NCI-H774 (cell line): ENCODE measurements around the gene ATP2C2.
A peak's percentile ranks its signal among the peaks of the same experiment; 100 is the strongest.
"Not testable (repeated sequence)": the region's sequence is repeated elsewhere in the genome, so short reads cannot be mapped to it uniquely, and the experiment has no call there.

Experiments used
- DNase-seq: peaks from one replicate; lab custom pipeline; 2025; lab: John Stamatoyannopoulos, UW

The ATP2C2 gene, protein sequence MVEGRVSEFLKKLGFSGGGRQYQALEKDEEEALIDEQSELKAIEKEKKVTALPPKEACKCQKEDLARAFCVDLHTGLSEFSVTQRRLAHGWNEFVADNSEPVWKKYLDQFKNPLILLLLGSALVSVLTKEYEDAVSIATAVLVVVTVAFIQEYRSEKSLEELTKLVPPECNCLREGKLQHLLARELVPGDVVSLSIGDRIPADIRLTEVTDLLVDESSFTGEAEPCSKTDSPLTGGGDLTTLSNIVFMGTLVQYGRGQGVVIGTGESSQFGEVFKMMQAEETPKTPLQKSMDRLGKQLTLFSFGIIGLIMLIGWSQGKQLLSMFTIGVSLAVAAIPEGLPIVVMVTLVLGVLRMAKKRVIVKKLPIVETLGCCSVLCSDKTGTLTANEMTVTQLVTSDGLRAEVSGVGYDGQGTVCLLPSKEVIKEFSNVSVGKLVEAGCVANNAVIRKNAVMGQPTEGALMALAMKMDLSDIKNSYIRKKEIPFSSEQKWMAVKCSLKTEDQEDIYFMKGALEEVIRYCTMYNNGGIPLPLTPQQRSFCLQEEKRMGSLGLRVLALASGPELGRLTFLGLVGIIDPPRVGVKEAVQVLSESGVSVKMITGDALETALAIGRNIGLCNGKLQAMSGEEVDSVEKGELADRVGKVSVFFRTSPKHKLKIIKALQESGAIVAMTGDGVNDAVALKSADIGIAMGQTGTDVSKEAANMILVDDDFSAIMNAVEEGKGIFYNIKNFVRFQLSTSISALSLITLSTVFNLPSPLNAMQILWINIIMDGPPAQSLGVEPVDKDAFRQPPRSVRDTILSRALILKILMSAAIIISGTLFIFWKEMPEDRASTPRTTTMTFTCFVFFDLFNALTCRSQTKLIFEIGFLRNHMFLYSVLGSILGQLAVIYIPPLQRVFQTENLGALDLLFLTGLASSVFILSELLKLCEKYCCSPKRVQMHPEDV

GRCh38 chr16:84368308-84368996 lies at the start of gene ATP2C2:
ATP2C2 (plus strand) TSS chr16:84368538; CDS start chr16:84368616, 78 bp downstream.
- DNase-seq: peak; percentile 32

GRCh38 chr16:84319146-84319760 lies 49.1 kb upstream of the ATP2C2 start:
- no peak for DNase-seq

GRCh38 chr16:84320511-84320910 lies 47.8 kb upstream of the ATP2C2 start:
- no peak for DNase-seq

DNA sequence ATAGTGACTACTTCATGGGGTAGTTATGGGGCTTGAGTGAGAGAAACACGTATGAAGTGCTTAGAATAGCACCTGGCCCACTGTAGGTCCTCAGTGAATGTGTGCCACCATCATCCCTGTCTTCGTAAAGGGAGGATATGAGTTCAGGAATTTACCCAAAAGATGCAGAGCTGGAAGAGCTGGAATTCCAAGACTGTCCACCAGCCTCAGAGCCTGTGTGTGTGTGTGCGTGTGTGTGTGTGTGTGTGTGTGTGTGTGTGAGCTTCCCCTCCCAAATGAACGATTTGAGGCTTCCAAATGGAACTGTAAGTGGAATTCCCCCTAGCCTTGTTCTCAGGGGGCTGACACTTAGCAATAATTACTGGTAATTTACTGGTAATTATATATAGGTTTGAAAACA lies 46.4 kb upstream of the ATP2C2 start:
- no peak for DNase-seq

- DNase-seq: no peak
Measured at GRCh38 chr16:84322749-84323148, 45.6 kb upstream of the ATP2C2 start.

DNA sequence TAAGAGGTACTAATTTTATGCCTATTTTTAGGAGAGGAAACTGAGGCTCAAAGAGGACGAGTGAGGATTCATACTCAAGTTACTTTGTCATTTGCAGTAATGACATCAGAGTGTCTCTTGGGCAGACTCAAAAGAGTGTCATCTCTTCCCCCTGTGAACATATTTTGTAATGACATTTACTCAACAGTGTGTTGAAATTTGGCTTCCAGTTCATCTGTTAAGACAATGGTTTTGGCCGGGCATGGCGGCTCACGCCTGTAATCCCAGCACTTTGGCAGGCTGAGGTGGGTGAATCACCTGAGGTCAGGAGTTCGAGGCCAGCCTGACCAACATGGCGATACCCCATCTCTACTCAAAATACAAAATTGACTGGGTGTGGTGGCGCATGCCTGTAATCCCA lies 44.7 kb upstream of the ATP2C2 start:
- DNase-seq: no peak

GRCh38 chr16:84324434-84325262 lies 43.7 kb upstream of the ATP2C2 start:
- no peak for DNase-seq

DNA sequence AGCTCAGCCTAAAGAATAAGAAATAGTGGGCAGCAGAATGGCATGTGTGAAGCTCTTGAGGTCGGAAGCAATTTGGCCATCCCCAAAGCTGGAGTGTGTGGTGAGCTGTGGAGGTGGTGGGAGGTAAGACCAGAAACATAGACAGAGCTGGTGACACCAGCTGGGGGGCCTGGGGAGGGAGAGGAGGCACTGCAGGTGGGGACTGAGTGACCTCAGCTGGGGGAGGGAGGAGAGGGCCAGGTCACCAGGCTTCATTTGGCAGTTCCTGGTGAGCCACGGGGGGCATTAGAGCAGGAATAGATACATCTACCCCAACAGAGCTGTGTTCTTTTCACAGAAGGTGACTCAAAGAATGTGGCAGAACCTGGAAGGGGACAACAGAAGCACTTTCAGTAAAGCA lies 41.8 kb upstream of the ATP2C2 start:
- DNase-seq: no peak

DNA sequence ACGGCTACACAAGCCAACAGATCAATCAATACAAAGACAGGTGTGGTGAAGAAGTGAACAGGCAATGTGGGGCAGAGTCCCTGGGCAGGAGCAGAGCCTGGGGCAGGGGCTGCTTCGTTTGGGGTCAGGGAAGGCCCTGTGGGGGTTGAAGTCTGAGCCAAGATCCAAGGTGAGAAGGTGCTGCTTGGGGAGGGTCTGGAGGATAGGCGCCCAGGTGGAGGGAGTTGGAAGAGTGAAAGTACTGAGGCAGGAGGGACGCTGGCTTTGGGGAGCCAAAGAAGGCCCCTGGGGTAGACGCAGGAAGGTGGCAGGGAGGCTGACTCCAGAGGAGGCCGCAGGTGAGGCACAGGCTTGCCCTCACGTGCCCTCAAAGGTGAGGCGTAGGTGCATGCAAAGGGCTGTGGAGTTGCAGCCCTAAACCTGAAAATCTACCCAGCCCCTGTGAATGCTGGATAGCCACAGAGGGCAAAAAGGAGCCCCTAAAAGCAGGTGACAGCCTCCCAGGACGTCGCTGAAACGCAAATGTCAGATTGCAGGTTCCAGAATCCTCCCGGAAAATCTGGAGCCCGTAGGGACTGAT lies 40.3 kb upstream of the ATP2C2 start:
- DNase-seq: no peak

GRCh38 chr16:84329016-84329415 lies 39.3 kb upstream of the ATP2C2 start:
- DNase-seq: no peak

DNA sequence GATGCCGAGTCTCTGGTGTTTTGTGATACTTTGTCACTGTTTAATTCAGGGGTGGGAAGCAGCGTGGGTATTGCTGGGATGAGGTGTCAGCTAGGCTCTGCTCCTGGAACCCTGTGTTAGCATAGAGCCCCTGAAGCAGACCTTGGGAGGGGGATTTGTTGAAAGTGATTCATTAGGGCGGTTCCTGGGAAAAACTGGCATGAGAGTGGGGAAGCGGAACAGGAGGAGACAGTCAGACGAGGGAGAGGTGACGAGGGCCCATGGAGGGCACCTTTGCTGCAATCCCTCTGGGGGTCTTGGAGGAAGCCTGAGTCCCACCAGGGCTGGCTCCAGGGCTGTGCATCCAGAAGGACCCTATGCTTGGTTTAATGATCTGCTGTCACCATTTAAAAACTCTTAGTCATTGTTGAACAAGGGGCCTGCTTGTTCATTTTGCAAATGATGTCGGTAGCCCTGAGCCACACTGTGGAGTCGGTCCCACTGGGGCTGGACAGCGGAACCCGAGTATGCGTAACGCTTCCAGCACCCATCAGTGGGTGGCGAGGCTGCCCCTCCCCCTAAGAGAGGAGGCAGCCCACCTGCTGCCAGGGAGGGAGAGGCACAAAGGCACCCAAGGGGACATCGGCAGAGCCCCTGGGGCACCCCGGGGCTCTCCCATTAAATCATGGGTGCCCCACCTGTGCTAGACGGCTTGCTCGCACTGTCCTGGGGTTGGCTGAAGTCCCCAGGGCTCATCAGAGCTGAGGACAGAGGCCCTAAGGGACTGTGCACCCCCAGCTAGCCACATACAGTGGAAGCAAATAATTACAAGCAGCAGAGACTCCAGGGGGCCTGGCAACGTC lies 38.3 kb upstream of the ATP2C2 start:
- no peak for DNase-seq

DNA sequence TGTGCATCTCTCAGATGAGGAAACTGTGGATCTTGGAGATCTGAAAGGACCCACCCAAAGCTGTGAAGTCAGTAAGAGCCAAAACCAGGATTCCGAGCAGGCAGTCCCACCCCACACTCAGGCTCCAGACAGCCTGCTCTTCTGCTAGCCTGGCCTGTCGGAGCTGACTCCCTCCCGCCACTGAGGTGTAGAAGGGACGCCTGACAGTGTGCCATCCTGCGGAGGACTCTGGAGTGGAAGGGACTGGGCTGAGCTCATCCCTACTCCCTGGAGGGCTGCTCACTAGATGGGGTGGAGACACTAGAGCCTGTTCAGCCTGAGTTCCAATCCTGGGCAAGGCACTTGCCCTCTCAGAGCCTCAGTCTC lies 37.7 kb upstream of the ATP2C2 start:
- DNase-seq: no peak

DNA sequence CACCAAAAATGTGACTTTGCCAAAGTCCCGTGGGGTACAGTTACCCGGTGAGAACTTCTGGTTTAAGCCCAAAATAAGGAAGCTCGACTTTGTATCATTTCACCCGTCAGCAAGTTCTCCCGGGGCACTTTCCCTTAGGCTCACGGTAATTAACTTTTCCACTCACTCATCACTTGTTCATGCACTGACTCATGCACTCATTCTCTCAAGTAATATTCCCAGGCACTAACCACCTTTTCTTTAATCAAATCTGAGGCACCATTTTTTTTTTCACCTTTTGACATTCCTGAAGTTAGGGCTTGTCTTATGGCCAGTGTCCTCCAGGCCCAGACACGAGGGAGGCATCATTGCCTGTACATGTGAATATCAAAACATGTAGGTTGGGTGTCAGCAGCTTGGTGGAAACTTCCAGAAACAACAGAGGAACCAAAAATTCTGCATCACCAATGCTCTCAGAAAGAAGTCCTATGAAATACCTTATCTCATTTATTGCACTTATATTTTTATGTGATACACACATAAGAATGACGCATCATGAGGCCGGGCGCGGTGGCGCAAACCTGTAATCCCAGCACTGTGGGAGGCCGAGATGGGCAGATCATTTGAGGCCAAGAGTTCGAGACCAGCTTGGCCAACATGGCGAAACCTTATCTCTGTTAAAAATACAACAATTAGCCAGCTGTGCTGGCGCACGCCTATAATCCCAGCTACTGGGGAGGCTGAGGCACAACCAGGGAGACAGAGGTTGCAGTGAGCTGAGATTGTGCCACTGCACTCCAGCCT lies 36.1 kb upstream of the ATP2C2 start:
- no peak for DNase-seq

DNA sequence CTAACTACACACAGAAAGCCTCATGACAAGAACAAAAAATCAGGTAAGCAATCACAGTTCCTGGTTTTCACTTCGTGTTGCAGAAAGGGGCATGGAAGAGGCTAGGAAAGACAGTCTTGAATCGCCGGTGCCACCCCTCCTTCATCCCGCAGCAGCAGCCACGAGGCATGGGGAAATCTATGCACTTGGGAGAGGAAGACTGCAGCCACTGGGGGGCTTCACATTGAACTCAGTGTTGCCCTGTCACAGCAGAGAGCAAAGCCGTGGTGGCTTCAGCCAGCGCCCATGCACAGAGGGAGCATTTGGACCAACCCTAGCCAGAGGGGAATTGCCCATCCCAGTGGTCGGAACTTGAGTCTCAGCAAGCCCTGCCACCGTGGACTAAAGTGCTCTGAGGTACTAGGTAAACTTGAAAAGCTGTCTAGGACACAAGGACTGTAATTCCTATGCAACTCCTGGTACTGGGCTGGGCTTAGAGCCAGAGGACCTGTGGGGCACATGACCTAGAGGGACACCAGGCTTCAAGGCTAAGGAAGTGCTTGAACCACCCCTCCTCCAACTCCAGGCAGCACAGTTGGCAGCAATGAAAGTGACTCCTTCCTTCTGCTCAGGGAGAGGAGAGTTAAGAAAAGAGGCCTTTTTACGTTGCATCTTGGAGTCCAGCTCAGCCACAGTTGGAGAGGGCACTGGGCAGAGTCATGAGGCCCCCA lies 35.2 kb upstream of the ATP2C2 start:
- DNase-seq: no peak

DNA sequence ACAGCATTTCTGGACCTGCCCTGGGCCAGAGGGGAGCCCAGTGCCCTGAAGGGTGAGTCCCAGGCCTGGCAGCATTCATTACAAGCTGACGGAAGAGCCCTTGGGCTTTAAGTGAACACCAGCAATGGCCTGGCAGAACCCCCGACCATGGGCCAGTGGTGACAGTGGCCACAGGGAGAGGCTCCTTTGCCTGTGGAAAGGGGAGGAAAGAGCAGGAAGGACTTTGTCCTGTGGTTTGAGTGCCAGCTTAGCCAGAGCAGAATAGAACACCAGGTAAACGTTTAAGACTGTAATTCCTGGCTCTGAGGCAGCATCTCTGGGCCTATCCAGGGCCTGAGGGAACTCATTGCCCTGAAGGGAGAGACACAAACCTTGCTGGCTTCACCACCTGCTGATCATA lies 34.3 kb upstream of the ATP2C2 start:
- no peak for DNase-seq

- no peak for DNase-seq
Measured at GRCh38 chr16:84334482-84334881, 33.9 kb upstream of the ATP2C2 start.

- DNase-seq: not testable (repeated sequence)
Measured at GRCh38 chr16:84337236-84337635, 31.1 kb upstream of the ATP2C2 start.

DNA sequence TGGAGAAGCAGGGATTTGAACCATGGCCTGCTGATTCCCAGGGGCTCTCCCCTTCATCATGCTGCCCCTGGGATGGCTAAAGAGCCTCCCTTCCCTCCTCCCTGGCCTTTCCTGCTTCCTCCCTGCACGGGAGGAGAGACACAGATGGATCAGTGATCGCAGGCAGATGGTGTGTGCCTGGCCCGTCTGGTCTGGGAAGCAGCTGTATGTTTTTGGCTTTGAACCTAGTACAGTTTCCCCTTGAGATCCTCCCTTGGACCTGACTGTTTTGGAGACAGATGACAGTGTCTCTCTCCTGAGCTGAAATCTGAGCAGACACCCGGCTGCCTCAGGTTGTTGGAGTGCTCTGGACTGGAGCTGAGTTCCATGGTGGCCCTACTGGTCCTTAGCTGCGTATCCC lies 29.0 kb upstream of the ATP2C2 start:
- no peak for DNase-seq
